Measurements from ENCODE around the gene VOPP1.

The VOPP1 gene

DNA sequence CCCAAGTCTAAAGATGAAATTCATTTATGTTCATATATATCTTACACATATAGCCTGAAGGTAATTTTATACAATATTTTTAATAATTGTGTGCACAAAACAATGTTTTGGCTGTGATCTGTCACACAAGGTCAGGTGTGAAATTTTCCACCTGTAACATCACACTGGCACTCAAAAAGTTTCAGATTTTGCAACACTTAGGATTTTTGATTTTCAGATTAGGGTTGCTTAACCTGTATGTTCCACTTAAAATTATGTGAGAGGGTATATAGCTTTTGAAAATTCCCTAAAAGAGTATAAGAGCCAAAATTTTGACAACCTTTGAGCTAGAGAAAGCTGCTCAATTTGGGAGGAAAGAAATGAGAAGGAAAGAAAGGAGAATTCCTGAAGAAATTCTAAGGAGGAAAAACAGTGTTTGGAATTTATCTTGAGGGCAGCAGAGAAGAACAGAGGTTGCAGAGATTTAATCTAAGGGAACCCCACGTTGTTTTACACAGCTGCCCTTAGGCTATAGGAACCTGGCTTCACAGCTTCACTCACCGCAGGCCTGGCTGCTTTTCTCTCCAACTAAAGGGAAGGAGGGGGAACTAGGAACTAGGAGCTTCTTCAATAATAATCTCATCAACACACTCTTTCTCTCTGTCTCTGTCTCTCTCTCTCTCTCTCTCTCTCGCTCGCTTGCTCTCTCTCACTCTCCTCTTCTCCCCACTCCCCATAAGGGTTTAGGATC, 8.5 kb downstream of the VOPP1 start:
- no peak overlapping the region; the same call in 1 of the 2 replicates for H3K4me3 ChIP-seq (ENCODE audit: low read depth, low read length)
- no peak for DNase-seq (ENCODE audit: low read depth)
- TF ChIP-seq, protein P1, sequence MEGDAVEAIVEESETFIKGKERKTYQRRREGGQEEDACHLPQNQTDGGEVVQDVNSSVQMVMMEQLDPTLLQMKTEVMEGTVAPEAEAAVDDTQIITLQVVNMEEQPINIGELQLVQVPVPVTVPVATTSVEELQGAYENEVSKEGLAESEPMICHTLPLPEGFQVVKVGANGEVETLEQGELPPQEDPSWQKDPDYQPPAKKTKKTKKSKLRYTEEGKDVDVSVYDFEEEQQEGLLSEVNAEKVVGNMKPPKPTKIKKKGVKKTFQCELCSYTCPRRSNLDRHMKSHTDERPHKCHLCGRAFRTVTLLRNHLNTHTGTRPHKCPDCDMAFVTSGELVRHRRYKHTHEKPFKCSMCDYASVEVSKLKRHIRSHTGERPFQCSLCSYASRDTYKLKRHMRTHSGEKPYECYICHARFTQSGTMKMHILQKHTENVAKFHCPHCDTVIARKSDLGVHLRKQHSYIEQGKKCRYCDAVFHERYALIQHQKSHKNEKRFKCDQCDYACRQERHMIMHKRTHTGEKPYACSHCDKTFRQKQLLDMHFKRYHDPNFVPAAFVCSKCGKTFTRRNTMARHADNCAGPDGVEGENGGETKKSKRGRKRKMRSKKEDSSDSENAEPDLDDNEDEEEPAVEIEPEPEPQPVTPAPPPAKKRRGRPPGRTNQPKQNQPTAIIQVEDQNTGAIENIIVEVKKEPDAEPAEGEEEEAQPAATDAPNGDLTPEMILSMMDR (IDR thresholded peaks at IDR 0.05; ENCODE audit: low read depth, low read length, missing control alignments): no peak

DNA sequence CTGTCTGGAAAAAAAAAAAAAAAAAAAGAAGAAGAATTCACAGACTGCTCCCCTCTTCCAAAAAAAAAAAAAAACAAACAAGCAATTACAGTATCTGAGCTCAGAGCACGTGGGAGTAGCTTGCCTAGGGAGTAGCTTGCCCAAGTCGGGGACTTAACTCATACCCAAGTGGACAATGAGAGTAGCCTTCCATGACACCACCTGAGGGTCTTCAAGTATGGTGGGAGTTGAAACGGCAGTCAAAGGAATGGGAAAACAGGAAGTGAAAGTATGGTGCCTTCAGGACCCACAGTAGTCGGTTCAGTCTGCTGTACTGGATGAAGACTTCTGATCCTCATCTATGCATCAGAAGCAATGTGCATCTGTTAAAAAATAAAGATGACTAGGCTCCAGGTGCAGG, 10.6 kb downstream of the VOPP1 start:
- no peak for DNase-seq (ENCODE audit: low read depth)
- TF ChIP-seq, protein P1 (IDR thresholded peaks at IDR 0.05; ENCODE audit: low read depth, low read length, missing control alignments): no peak
- H3K4me3 ChIP-seq (ENCODE audit: low read depth, low read length): no peak overlapping the region; the same call in 1 of the 2 replicates

DNA sequence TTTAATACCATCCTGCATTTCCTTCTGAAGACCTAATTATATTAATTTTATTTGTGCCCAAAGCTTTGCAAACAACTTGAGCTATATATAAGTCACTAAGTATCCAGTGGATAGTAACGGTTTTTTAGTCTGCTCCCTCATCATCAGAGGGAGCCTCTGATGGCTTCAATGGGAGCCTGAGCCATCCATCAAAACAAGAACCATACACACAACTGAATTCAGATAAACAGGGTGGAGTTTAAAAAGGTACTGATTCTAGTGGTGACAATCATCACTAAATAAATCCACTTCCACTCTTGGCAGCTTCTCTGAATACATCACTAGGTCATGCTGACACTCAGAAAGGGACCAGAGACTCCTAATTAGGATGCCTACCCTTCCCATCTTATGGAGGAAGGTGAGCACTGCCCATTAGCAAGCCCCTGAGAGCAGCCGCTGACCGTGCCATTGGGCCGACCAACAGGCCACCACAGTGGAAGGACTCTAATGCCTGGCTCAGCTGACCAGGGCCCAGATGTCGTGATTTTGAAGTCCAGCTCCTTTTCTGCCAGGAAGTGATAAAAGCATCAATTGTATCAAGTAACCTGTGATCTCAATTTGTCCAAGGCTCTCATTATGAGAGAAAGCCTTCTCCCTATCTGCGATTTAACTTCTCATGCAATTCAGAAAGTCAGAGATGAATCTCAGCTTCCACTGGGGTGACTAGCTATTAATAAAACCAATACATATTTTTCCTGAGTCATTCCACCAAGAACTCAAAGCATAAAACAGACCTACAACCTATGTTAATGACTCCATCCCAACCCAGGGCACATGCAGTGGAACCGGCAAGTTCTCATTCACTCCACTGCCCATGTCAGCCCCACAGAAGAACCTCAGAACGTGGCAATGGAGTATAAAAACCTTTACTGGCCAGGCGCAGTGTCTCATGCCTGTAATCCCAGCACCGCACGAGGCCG, 13.1 kb downstream of the VOPP1 start:
- H3K4me3 ChIP-seq (ENCODE audit: low read depth, low read length): peak overlapping the region; percentile 19; the same call in 1 of the 2 replicates
- TF ChIP-seq, protein P1 (IDR thresholded peaks at IDR 0.05; ENCODE audit: low read depth, low read length, missing control alignments): no peak
- no peak for DNase-seq (ENCODE audit: low read depth)

DNA sequence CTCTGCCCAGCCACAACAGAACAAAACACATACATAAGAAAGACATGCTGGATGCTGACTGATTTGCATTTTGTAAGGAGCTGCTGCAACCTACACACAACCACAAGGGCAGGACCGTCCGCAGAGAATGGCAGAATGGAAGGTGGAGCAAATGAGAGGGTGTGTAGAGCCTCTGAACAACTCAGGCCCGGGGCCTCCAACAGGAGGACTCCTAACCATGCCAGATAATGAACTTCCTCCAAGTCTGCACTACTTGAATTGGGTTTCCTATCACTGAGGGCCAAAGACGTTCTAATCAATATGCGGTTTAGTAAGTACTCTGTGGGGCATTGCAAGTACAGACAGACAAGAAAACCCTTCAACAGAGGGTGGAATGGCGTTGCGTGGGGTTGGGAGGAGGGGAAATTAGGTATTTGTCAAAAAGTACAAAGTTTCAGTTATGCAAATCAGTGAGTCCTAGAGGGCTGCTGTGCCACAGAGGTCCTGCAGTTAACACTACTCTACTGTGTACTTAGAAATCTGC, 14.6 kb downstream of the VOPP1 start:
- peak overlapping the region; percentile 2; the same call in 1 of the 2 replicates for H3K4me3 ChIP-seq (ENCODE audit: low read depth, low read length)
- peak; percentile 84 for DNase-seq (ENCODE audit: low read depth)
- TF ChIP-seq, protein P1 (IDR thresholded peaks at IDR 0.05; ENCODE audit: low read depth, low read length, missing control alignments): peak; percentile 6

DNA sequence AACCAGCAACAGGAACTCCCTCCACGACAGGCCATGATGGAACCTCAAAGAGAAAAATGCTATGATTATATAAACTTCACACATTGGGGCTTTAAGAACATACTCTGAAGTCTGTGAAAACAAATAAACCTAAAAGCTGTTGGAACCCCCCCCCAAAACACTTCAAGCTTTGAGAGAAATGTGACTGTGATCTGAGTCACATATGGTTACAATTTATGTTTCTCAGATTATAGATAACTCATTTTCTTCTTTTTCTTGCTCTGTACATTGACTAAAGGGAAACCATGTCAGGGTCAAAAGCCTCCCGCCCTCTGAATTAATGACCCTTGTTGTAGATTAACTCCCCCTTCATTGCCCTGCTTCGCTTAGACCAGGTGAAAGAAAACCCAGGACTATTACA, 15.8 kb downstream of the VOPP1 start:
- no peak for DNase-seq (ENCODE audit: low read depth)
- peak overlapping the region; percentile 37; the same call in 1 of the 2 replicates for H3K4me3 ChIP-seq (ENCODE audit: low read depth, low read length)
- TF ChIP-seq, protein P1 (IDR thresholded peaks at IDR 0.05; ENCODE audit: low read depth, low read length, missing control alignments): no peak

DNA sequence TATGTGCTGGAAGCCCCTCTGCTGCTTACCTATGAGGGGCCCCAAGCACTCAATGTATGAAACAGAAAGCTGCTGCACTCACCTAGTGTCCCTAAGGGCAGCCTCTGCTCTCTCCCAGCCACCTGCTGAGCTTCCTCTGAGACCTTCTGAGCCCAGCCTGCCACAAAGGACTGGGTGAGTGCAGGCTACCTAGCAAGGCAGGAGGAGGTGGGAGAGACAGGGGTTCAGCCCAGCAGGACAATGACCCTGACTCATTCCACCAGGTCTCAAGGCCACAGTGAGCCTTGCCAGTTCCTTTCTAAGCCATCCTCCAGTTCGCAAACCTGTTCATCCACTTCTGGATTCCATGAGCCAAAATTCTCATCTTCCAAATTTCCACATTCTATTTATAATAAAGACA, 16.3 kb downstream of the VOPP1 start:
- TF ChIP-seq, protein P1 (IDR thresholded peaks at IDR 0.05; ENCODE audit: low read depth, low read length, missing control alignments): no peak

More for the DNA sequence above, 16.3 kb downstream of the VOPP1 start:
- DNase-seq (ENCODE audit: low read depth): no peak
- H3K4me3 ChIP-seq (ENCODE audit: low read depth, low read length): peak overlapping the region; percentile 0; the same call in 1 of the 2 replicates
